SK-N-SH (cell line): ENCODE measurements around the gene HUS1. TPM values are rescaled to one million over a fixed set of nuclear protein-coding genes. Genes with fewer than 3 reads are reported as not detected.

ENCODE experiments used
- CTCF ChIA-PET: fragments of 300-600, 350-600 bp; formaldehyde crosslinking; extraction: SDS; loops from one replicate; lab custom pipeline; 2021; lab: Yijun Ruan, JAX
- POLR2A ChIA-PET: fragments of 350-600 bp; sonication (Branson Sonifier 250); formaldehyde crosslinking; extraction: SDS; loops from one replicate; lab custom pipeline; 2020; ENCODE audit warnings: antibody characterized with exemption, inconsistent platforms; lab: Yijun Ruan, JAX
- DNase-seq: peaks from one replicate; pipeline ENCODE4 v3.0.0; 2012
- H2AFZ ChIP-seq: fragments of 200-600 bp; sonication (generic); 2 replicates; pipeline ENCODE4 v1.8.1; 2016; ENCODE audit warnings: antibody characterized with exemption, mild to moderate bottlenecking, low read depth
- H3F3A ChIP-seq: fragments of 200-600 bp; sonication (generic); replicated peaks from 2 replicates; pipeline ENCODE3; 2016; ENCODE audit warnings: antibody characterized with exemption, mild to moderate bottlenecking; ENCODE audit not compliant: insufficient read depth
- H3K27ac ChIP-seq, 2 experiments: fragments of 200-500 bp in 1 of 2; fragments of 200-600 bp in 1 of 2; sonication (Bioruptor generic) in 1 of 2; sonication (generic), shearing (Covaris generic) in 1 of 2; 2 replicates each; pipeline versions ENCODE4 v1.5.1 to v1.6.1; 2014 to 2016; ENCODE audit warnings: low read depth in 2 of 2, inconsistent platforms in 1 of 2, low read length in 1 of 2, mild to moderate bottlenecking in 1 of 2, mixed read lengths in 1 of 2
- H3K27me3 ChIP-seq: fragments of 200-600 bp; sonication (generic), shearing (Covaris generic); 2 replicates; pipeline ENCODE4 v1.6.1; 2016; ENCODE audit warnings: mixed run types; ENCODE audit not compliant: insufficient read depth
- H3K36me3 ChIP-seq, 2 experiments: fragments of 200-500 bp in 1 of 2; fragments of 200-600 bp in 1 of 2; sonication (Bioruptor generic) in 1 of 2; sonication (generic) in 1 of 2; replicated peaks in 1 of 2; 2 replicates each; pipeline versions ENCODE3 to v1.5.1; 2014 to 2016; ENCODE audit warnings: low read length in 1 of 2, mild to moderate bottlenecking in 1 of 2; ENCODE audit not compliant: insufficient read depth in 2 of 2, control insufficient read depth in 1 of 2
- H3K4me1 ChIP-seq, 2 experiments: fragments of 200-500 bp in 1 of 2; fragments of 200-600 bp in 1 of 2; sonication (Bioruptor generic) in 1 of 2; sonication (generic), shearing (Covaris generic) in 1 of 2; 2 replicates each; pipeline versions ENCODE4 v1.5.1 to v1.6.1; 2014 to 2016; ENCODE audit warnings: low read depth in 1 of 2, low read length in 1 of 2, mixed run types in 1 of 2; ENCODE audit not compliant: insufficient read depth in 2 of 2, control insufficient read depth in 1 of 2
- H3K4me2 ChIP-seq: fragments of 200-600 bp; sonication (generic), shearing (Covaris generic); 2 replicates; pipeline ENCODE4 v1.6.1; 2017; ENCODE audit warnings: mixed run types
- H3K4me3 ChIP-seq, 2 experiments: fragments of 200-500 bp in 1 of 2; fragments of 200-600 bp in 1 of 2; sonication (Bioruptor generic) in 1 of 2; sonication (generic), shearing (Covaris generic) in 1 of 2; 2 replicates each; pipeline versions ENCODE4 v1.5.1 to v1.8.1; 2014 to 2016; ENCODE audit warnings: low read depth in 2 of 2, inconsistent platforms in 1 of 2, low read length in 1 of 2, mild to moderate bottlenecking in 1 of 2, mixed read lengths in 1 of 2, moderate library complexity in 1 of 2
- H3K79me2 ChIP-seq: fragments of 200-600 bp; sonication (generic); 2 replicates; pipeline ENCODE4 v1.8.1; 2017; ENCODE audit warnings: mild to moderate bottlenecking; ENCODE audit not compliant: insufficient read depth
- H3K9ac ChIP-seq: fragments of 200-600 bp; sonication (generic); 2 replicates; pipeline ENCODE4 v1.6.1; 2017; ENCODE audit warnings: mixed run types
- H3K9me2 ChIP-seq: fragments of 200-600 bp; sonication (generic); 2 replicates; pipeline ENCODE4 v1.6.1; 2017; ENCODE audit warnings: mixed run types
- H3K9me3 ChIP-seq: fragments of 200-600 bp; sonication (generic); 2 replicates; pipeline ENCODE4 v1.6.1; 2017; ENCODE audit warnings: mixed run types, mild to moderate bottlenecking, moderate library complexity
- H4K20me1 ChIP-seq: fragments of 200-600 bp; sonication (generic); 2 replicates; pipeline ENCODE4 v1.6.1; 2017; ENCODE audit warnings: mild to moderate bottlenecking, mixed run types; ENCODE audit not compliant: insufficient read depth
- FOSL2 ChIP-seq: IDR thresholded peaks from 2 replicates; pipeline ENCODE4 v1.4.0; 2012; ENCODE audit warnings: low read depth, mild to moderate bottlenecking, moderate library complexity, borderline replicate concordance
- MEF2A ChIP-seq: IDR thresholded peaks from 2 replicates; pipeline ENCODE4 v1.4.0; 2012; ENCODE audit warnings: low read depth, borderline replicate concordance
- POLR2AphosphoS5 ChIP-seq: IDR thresholded peaks from 2 replicates; pipeline ENCODE4 v1.6.1; 2012; ENCODE audit warnings: low read depth, low read length
- RAD21 ChIP-seq: IDR thresholded peaks from 2 replicates; pipeline ENCODE4 v1.6.1; 2012; ENCODE audit warnings: mild to moderate bottlenecking, low read length
- REST ChIP-seq: IDR thresholded peaks from 2 replicates; pipeline ENCODE4 v1.6.1; 2012; ENCODE audit warnings: mild to moderate bottlenecking, low read depth, low read length, moderate library complexity
- RXRA ChIP-seq: IDR thresholded peaks from 2 replicates; pipeline ENCODE4 v1.4.0; 2012; ENCODE audit warnings: low read depth, mild to moderate bottlenecking, borderline replicate concordance
- SIN3A ChIP-seq: IDR thresholded peaks from 2 replicates; pipeline ENCODE4 v1.6.1; 2012; ENCODE audit warnings: low read depth, mild to moderate bottlenecking, low read length, moderate library complexity, borderline replicate concordance
- SMC3 ChIP-seq: IDR thresholded peaks from 2 replicates; pipeline ENCODE4 v1.6.1; 2012; ENCODE audit warnings: low read depth, low read length, improper control_type of control experiment
- WGBS: methylation state at CpG from one replicate; pipeline ENCODE4 v1.1.6; 2017; ENCODE audit warnings: low lambda C conversion rate; 5-methylcytosine and 5-hydroxymethylcytosine counted together
- polyA plus RNA-seq, 3 experiments: library from polyadenylated mRNA; depleted of rRNA; stranded (reverse); fragments of >200 nt; gene quantifications; 2 replicates each; pipeline ENCODE4 v1.2.3, GENCODE V29; 2012

The HUS1 gene
- polyA plus RNA-seq, 1 of the 3 experiments (the other 2 are of a cell fraction), result 17.8 TPM

GRCh38 chr7:47979145-47979831 lies at the start of gene HUS1 (continued):
- TF ChIP-seq RAD21, result no peak
- no peak for TF ChIP-seq SMC3
- peak; percentile 33; the same call in 1 of the 2 replicates for TF ChIP-seq FOSL2
- TF ChIP-seq POLR2AphosphoS5, result peak; percentile 94
- peak; percentile 96 for TF ChIP-seq SIN3A

DNA sequence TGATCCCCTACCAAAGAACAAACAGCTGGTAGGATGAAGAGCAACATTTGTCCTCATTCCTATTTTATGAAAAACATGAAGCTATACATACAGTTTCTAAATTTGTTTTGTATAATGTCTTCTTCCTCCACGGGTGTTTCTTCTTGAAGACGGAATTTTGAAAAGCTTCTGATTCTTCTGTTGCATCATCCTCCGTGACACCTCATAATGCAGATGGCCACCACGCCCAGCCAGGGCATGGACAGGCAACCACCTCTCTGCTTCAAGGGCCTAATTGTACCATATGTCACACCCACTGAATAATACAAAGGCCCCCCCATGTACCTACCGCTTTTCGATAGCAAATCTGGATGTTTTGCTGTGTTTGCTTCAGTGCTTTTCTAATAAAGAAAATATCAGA lies 49.5 kb upstream of the HUS1 start, which contains the start of gene SUN3:
Gene SUN3, minus strand, starts transcription at position 170 of the 400 bp plus-strand sequence. Its CDS starts 169 bp downstream, at position 1.
- H3K9me2 ChIP-seq, result no peaks in the 10 kb centered on the region

More for the DNA sequence above, 49.5 kb upstream of the HUS1 start, which contains the start of gene SUN3:
- H3F3A ChIP-seq, result no peaks in the 10 kb centered on the region
- TF ChIP-seq RXRA, result no peak
- no peak for TF ChIP-seq REST
- TF ChIP-seq MEF2A, result no peak
- H3K4me3 ChIP-seq, result no peak within 1 kb of the TSS
- 16% methylated on average over 6 of the region's 6 CpGs for WGBS
- DNase-seq, result no peak
- H2AFZ ChIP-seq, result no peak within 1 kb of the TSS
- ChIA-PET POLR2A (no interaction called here), CTCF (interaction anchor here (0.9 to 1.0 kb wide), 2 partner anchors 60 to 81 kb away, joined by 3 to 4 read pairs; no protein-coding TSS in a partner anchor)
- H4K20me1 ChIP-seq, result no peaks in the 10 kb centered on the region
- H3K9me3 ChIP-seq, result peaks cover under 1% of the 10 kb centered on the region; the same call in 1 of the 2 replicates
- H3K9ac ChIP-seq, result no peak within 1 kb of the TSS
- no peaks in the 10 kb centered on the region for H3K36me3 ChIP-seq
- H3K27me3 ChIP-seq, result peaks cover 29% of the 10 kb centered on the region; the same call in 1 of the 2 replicates
- no peak within 1 kb of the TSS for H3K27ac ChIP-seq
- no peaks in the 10 kb centered on the region for H3K79me2 ChIP-seq
- no peak within 1 kb of the TSS for H3K4me2 ChIP-seq
- no peaks in the 10 kb centered on the region for H3K4me1 ChIP-seq
